Measurements from ENCODE around the gene SLC47A2. TPM values are rescaled to one million over a fixed set of nuclear protein-coding genes. Genes with fewer than 3 reads are reported as not detected.
A peak's percentile ranks its signal among the peaks of the same experiment; 100 is the strongest.

The SLC47A2 gene
- total and polyA plus RNA-seq, 2 of the 13 experiments (the other 11 are each of a cell fraction or from before 2014, with no cell fraction given), result 0.04 TPM; not detected in 1

- TF ChIP-seq CREM (IDR thresholded peaks at IDR 0.05) (peak; percentile 47; the same call in 1 of the 2 replicates), CREM (CRISPR knock-in tag; IDR thresholded peaks at IDR 0.05) (no peak), FOXK1 (CRISPR knock-in tag; IDR thresholded peaks at IDR 0.05; ENCODE audit: borderline replicate concordance, low read depth) (peak; percentile 18; the same call in 1 of the 2 replicates), ISL2 (CRISPR knock-in tag; IDR thresholded peaks at IDR 0.05) (peak; percentile 79), CEBPG (CRISPR knock-in tag; IDR thresholded peaks at IDR 0.05) (peak; percentile 95), RARA (CRISPR knock-in tag; IDR thresholded peaks at IDR 0.05) (peak; percentile 74), MED1 (CRISPR knock-in tag; IDR thresholded peaks at IDR 0.05) (peak; percentile 79), SOX13 (IDR thresholded peaks at IDR 0.05) (no peak), SOX13 (CRISPR knock-in tag; conservative IDR thresholded peaks at IDR 0.05 in 1 of 2, IDR thresholded peaks at IDR 0.05 in 1 of 2) (peak in 1 of 2 experiments; percentile 69; a peak in 2 of 4 replicates), HIC2 (CRISPR knock-in tag; IDR thresholded peaks at IDR 0.05; ENCODE audit: low read depth) (peak; percentile 74), ZNF331 (CRISPR knock-in tag; IDR thresholded peaks at IDR 0.05) (peak; percentile 47; the same call in 1 of the 2 replicates), HOXA7 (CRISPR knock-in tag; IDR thresholded peaks at IDR 0.05) (no peak), KAT8 (CRISPR knock-in tag; IDR thresholded peaks at IDR 0.05) (peak; percentile 20; the same call in 1 of the 2 replicates), EP300 (IDR thresholded peaks at IDR 0.05; ENCODE audit: low read depth in 2 of 2, low read length in 2 of 2) (peak in 1 of 2 experiments; percentile 69; a peak in 2 of 4 replicates), EP300 (CRISPR knock-in tag; IDR thresholded peaks at IDR 0.05; ENCODE audit: borderline replicate concordance) (no peak; the same call in 1 of the 2 replicates), ZMYM4 (CRISPR knock-in tag; IDR thresholded peaks at IDR 0.05) (peak; percentile 60; the same call in 1 of the 2 replicates), ZNF574 (CRISPR knock-in tag; IDR thresholded peaks at IDR 0.05) (0 out of 2 replicates have a peak, but pooled peaks have one; percentile 15), ZNF660 (CRISPR knock-in tag; IDR thresholded peaks at IDR 0.05; ENCODE audit: borderline replicate concordance, low read depth) (no peak), UBTF (CRISPR knock-in tag; IDR thresholded peaks at IDR 0.05) (peak; percentile 43; the same call in 1 of the 2 replicates), HMG20A (CRISPR knock-in tag; IDR thresholded peaks at IDR 0.05; ENCODE audit: borderline replicate concordance) (peak; percentile 43; the same call in 1 of the 2 replicates), MEIS2 (CRISPR knock-in tag; IDR thresholded peaks at IDR 0.05) (0 out of 2 replicates have a peak, but pooled peaks have one; percentile 41), YEATS2 (CRISPR knock-in tag; IDR thresholded peaks at IDR 0.05; ENCODE audit: borderline replicate concordance) (no peak)
Observed at GRCh38 chr17:19659366-19660177, 56.8 kb downstream of the SLC47A2 start (continued).
